HG03280 (cell line): ENCODE measurements around the gene MINPP1.

Source experiments
- ATAC-seq: cut with Tn5 transposase; IDR thresholded peaks from one replicate; pipeline ENCODE4 v1.9.1; 2021; ENCODE audit warnings: mild to moderate bottlenecking, moderate library complexity; ENCODE audit not compliant: unreplicated experiment

Gene MINPP1

GRCh38 chr10:87518937-87519336 lies 14.2 kb downstream of the MINPP1 start:
- no peak for ATAC-seq

DNA sequence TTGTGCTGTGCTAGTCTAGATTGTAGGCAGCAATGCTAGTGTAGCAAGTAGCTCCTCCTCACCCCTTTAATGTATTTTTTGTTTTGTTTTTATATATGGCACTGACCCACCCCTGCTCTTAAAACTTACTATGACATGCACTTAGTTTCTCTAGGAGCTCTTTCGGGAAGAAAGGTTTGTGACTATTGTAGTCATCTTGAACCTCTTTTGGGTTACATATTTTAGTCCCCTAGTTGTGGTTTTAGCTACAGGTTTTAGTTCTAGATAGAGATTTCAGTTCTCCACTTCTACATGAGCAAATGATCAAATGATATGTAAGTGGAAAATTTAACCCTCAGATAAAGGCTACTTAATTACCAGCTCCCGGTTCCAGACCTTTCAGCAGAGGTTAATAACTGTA lies 14.9 kb downstream of the MINPP1 start:
- no peak for ATAC-seq

- no peak for ATAC-seq
Measured at GRCh38 chr10:87523731-87524130, 19.0 kb downstream of the MINPP1 start.

GRCh38 chr10:87524296-87524695 lies 19.6 kb downstream of the MINPP1 start:
- no peak for ATAC-seq

DNA sequence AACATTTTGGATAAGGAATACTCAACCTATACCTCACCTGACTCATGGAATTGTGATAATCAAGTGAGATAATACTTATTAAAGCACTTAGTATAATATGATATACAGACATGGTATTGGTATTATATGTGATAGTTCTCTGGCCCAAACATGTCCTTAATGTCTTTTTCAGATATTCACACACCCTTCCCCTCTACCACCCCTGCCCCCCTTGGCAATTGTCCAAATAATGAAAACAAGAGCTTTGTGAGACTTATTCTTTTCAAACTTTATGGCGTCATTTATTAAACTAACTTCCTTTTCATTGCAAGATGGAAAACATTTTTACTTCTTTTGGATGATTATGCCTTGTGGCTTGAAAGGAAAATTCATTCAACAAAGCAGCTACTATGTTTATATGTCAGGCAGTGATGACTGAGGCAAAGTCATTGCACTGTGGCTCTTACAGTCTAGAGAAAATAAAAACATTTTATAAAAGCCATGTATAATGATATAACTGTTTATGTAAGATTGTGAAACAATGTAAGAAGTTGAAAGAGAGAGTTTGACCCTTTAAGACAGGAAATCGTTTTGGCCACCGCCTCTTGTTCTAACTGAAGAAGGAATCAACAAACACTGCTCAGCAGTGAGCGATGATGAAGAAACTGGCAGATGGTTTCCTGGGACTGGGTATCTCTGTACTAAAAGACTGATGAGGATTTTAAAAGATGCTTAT lies 27.4 kb downstream of the MINPP1 start:
- ATAC-seq = no peak

DNA sequence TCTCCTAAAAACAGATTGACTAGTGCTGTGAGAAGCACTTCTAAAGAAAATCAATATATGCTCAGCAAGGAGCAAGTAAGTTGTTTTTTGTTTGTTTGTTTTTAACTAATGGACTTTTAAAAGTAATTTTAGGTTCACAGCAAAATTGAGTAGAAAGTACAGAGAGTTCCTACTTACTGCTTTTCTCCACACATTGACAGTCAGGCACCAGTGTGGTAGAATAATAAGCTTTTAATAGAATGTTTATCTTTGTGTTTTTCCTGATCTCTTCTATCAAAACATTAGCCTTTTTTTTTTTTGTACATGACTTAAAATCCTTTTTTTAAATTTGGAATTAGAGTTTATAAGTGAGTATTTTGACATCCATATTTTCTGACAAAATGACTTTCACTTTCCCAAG lies 28.0 kb downstream of the MINPP1 start:
- no peak for ATAC-seq

- ATAC-seq = peak; percentile 46
Measured at GRCh38 chr10:87534173-87534858, 29.6 kb downstream of the MINPP1 start.

DNA sequence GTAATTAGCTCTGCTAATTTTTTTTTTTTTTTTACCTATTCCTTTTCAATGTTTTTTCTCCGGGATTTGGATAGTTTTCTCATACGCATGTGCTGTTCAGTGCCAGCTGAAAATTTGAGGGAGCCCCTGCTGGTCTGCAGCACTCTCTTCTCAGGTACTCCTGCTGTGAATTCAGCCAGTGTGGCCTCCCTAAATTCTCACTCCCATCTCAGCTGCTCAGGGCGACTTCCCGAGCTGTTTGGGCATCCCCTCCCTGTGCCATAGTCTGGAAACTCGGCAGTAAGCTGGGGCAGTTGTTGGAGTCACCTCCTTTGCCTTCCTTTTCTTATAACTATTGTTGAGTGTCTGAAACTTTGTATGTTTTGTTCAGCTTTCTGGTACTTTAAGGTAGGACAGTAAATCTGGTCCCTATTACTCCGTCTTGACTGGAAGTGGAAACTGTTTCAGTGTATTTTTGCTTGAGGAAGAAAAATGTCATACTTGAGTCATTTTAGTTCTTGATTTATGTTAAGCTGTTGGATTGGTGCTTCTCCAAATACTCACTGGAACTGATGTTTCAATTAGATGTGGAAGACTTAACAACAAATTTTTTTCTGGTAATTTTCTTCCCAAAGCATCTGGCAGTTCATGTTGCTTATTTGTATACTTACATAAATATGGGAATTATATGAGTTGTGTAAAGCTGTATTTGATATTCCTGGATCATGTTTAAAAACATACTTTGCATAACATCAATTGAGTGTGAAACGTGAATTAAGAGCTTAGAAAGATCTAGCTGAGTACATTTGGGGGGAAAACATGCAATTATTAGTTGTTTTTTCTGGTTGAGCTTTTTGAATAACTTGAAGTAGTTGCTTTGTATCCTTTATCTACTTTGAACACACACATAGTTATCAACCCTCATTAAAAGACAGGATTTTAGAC lies 33.7 kb downstream of the MINPP1 start:
- no peak for ATAC-seq

- ATAC-seq = no peak
Measured at GRCh38 chr10:87541114-87541513, 36.4 kb downstream of the MINPP1 start.

DNA sequence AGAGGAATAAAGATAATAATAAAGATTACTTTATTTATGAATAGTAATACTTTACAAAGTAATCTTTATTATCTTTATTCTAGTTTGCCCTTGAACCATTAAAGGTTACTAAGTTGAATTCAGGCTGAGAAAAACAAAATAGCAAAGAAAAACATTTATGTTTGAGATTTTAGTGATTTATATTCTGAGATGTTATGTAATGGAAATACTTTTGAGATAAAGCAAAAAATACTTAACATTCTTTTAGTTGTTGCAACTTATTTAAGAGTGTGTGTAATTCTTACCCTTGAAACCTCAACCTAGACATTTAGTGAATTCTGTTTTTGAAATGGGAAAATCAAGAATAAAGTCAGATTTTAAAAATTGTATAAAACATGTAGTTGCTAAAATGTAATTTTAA lies 40.0 kb downstream of the MINPP1 start:
- no peak for ATAC-seq

DNA sequence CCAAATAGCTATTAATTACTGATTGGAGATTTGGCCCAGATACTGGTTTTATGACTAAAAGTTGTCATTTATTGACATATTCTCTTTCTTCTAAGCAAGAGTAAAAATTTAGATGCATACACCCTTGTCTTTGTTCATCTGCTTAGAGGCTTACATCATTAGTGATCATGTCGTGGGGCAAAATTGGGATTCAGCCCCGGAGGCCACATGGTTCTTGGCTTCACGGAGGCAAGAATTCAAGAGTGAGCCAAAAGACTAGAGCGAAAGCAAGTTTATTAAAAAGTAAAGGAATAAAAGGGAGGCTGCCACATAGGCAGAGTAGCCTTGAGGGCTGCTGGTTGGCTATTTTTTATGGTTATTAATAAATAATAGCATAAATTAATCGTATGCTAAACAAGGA lies 41.1 kb downstream of the MINPP1 start:
- no peak for ATAC-seq

GRCh38 chr10:87546210-87546609 lies 41.5 kb downstream of the MINPP1 start:
- ATAC-seq = no peak

GRCh38 chr10:87546971-87547413 lies 42.3 kb downstream of the MINPP1 start:
- no peak for ATAC-seq

DNA sequence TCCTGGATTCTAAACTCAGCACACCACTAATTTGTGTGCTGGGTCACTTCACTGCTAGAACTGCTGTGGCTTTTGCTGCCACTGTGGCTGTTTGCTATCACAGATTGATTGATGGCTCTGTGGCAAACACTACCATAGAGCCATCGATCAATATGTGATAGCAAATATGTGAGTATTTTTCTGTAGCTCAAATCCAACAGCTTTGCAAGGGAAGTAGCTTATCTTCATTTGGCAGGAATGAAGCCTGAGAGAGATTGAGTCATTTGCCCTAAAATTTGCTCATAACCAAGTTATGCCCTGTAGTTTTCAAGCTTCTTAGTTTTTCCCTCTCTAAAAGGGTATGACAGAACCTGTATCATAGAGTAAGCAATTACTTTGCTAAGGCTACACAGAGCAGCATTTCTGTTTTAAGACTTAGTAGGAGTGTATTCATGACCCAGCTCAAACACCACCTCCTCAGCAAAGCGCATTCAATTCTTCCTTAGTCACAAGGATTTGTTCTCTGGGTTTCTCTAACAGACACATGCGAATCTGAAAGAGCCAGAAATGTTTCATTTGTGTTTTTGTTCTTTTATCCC lies 43.1 kb downstream of the MINPP1 start:
- ATAC-seq = no peak

- ATAC-seq = no peak
Measured at GRCh38 chr10:87550741-87551140, 46.0 kb downstream of the MINPP1 start.

GRCh38 chr10:87551326-87551725 lies 46.6 kb downstream of the MINPP1 start:
- ATAC-seq = no peak

DNA sequence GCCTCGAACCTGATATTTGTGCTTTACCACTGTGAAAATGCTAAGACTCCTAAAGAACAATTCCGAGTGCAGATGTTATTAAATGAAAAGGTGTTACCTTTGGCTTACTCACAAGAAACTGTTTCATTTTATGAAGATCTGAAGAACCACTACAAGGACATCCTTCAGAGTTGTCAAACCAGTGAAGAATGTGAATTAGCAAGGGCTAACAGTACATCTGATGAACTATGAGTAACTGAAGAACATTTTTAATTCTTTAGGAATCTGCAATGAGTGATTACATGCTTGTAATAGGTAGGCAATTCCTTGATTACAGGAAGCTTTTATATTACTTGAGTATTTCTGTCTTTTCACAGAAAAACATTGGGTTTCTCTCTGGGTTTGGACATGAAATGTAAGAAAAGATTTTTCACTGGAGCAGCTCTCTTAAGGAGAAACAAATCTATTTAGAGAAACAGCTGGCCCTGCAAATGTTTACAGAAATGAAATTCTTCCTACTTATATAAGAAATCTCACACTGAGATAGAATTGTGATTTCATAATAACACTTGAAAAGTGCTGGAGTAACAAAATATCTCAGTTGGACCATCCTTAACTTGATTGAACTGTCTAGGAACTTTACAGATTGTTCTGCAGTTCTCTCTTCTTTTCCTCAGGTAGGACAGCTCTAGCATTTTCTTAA lies 47.7 kb downstream of the MINPP1 start:
- no peak for ATAC-seq

- ATAC-seq = no peak
Measured at GRCh38 chr10:87557409-87557808, 52.7 kb downstream of the MINPP1 start.

- ATAC-seq = no peak
Measured at GRCh38 chr10:87558333-87558732, 53.6 kb downstream of the MINPP1 start.

DNA sequence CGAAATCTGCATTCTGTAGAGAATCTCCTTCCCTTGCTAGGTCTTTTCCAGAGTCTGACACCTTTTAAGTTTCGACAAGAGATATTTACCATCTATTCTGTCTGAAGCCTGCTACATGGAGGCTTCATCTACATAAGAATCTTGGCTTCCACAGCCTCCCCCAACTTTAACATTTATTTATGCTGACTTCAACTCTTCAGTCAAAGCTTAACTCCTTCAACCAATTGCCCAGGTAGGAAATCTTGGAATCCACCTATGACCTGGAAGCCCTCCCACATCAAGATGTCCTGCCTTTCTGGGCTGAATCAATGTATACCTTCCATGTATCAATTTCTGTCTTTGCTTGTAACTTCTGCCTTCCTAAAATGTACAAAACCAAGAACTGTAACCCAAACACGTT lies 54.7 kb downstream of the MINPP1 start:
- ATAC-seq = no peak
